Osteoblast (primary cell): ENCODE data around the gene NR1I2. TPM values are rescaled to one million over a fixed set of nuclear protein-coding genes. Genes with fewer than 3 reads are reported as not detected.

Source experiments
- DNase-seq: peaks from one replicate; pipeline ENCODE4 v3.0.0; 2011; ENCODE audit warnings: low spot score, mixed read lengths; ENCODE audit not compliant: insufficient read length; ENCODE audit errors: missing footprints
- H2AFZ ChIP-seq: 2 replicates; pipeline ENCODE4 v1.6.0; 2011; ENCODE audit warnings: mild to moderate bottlenecking, low read length
- H3K27ac ChIP-seq: 2 replicates; pipeline ENCODE4 v1.5.1; 2011; ENCODE audit warnings: mild to moderate bottlenecking, low read depth, low read length, moderate library complexity
- H3K27me3 ChIP-seq: 2 replicates; pipeline ENCODE4 v1.6.0; 2012; ENCODE audit warnings: mild to moderate bottlenecking, control low read depth, inconsistent platforms, low read length, moderate library complexity; ENCODE audit not compliant: insufficient read depth
- H3K36me3 ChIP-seq: 2 replicates; pipeline ENCODE4 v1.5.1; 2011; ENCODE audit warnings: mild to moderate bottlenecking, low read length, control low read depth, moderate library complexity; ENCODE audit not compliant: insufficient read depth
- H3K4me1 ChIP-seq: 2 replicates; pipeline ENCODE4 v1.5.1; 2011; ENCODE audit warnings: mild to moderate bottlenecking, low read length, control low read depth, moderate library complexity; ENCODE audit not compliant: insufficient read depth
- H3K4me2 ChIP-seq: 2 replicates; pipeline ENCODE4 v1.6.0; 2011; ENCODE audit warnings: mild to moderate bottlenecking, low read length; ENCODE audit not compliant: insufficient read depth
- H3K4me3 ChIP-seq: fragments of 200-600 bp; sonication (generic); 3 replicates; pipeline ENCODE4 v1.5.1; 2012; ENCODE audit warnings: mild to moderate bottlenecking, low read length, inconsistent platforms; ENCODE audit not compliant: insufficient read depth
- H3K79me2 ChIP-seq: 2 replicates; pipeline ENCODE4 v1.6.0; 2012; ENCODE audit warnings: mild to moderate bottlenecking, low read length, control low read depth, inconsistent platforms; ENCODE audit not compliant: insufficient read depth
- H3K9me3 ChIP-seq: 2 replicates; pipeline ENCODE4 v1.5.1; 2011; ENCODE audit warnings: low read depth, low read length, control low read depth
- H4K20me1 ChIP-seq: 2 replicates; pipeline ENCODE4 v1.6.0; 2012; ENCODE audit warnings: mild to moderate bottlenecking, low read length, control low read depth; ENCODE audit not compliant: insufficient read depth
- total RNA-seq: library from RNA; depleted of rRNA; stranded (reverse); fragments of >200 nt; gene quantifications from 2 replicates; pipeline ENCODE4 v1.2.3, GENCODE V29; 2012
- TF ChIP-seq, protein P1 (sequence below): IDR thresholded peaks from 2 replicates; pipeline ENCODE4 v1.5.1; 2011; ENCODE audit warnings: mild to moderate bottlenecking, low read depth, low read length, moderate library complexity; ENCODE audit errors: extremely low read depth

The NR1I2 gene
- total RNA-seq, result 0.36 TPM in 1 of 2 replicates, not detected in the other

DNA sequence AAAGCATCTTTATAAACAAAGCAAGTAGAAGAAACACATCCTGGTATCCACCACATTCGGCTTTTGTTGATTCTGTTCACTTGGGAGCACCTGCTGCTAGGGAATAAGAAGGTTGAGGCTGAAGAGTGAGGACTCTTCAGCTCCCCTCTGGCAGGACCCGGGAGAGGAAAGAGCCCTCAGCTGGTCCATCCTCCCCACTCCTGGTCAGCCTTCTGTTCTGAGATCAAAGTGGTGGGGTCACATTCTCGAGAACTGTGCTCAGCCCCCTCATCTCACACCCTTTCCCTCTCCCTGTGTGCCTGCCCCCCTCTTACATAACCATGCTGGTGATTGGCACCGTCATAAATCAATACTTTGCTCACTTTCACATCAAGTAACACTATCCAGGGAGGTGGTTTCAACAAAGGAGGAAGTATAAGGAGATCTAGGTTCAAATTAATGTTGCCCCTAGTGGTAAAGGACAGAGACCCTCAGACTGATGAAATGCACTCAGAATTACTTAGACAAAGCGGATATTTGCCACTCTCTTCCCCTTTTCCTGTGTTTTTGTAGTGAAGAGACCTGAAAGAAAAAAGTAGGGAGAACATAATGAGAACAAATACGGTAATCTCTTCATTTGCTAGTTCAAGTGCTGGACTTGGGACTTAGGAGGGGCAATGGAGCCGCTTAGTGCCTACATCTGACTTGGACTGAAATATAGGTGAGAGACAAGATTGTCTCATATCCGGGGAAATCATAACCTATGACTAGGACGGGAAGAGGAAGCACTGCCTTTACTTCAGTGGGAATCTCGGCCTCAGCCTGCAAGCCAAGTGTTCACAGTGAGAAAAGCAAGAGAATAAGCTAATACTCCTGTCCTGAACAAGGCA is at the start of gene NR1I2:
Gene NR1I2 (plus strand): TSS at position 772 of the 869 bp plus-strand sequence.
- TF ChIP-seq, protein P1, sequence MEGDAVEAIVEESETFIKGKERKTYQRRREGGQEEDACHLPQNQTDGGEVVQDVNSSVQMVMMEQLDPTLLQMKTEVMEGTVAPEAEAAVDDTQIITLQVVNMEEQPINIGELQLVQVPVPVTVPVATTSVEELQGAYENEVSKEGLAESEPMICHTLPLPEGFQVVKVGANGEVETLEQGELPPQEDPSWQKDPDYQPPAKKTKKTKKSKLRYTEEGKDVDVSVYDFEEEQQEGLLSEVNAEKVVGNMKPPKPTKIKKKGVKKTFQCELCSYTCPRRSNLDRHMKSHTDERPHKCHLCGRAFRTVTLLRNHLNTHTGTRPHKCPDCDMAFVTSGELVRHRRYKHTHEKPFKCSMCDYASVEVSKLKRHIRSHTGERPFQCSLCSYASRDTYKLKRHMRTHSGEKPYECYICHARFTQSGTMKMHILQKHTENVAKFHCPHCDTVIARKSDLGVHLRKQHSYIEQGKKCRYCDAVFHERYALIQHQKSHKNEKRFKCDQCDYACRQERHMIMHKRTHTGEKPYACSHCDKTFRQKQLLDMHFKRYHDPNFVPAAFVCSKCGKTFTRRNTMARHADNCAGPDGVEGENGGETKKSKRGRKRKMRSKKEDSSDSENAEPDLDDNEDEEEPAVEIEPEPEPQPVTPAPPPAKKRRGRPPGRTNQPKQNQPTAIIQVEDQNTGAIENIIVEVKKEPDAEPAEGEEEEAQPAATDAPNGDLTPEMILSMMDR, result no peak
- no peaks in the 10 kb centered on the region for H3K79me2 ChIP-seq
- H3K9me3 ChIP-seq, result peaks cover under 1% of the 10 kb centered on the region
- no peak within 1 kb of the TSS for H3K27ac ChIP-seq
- DNase-seq, result no peak
- no peak within 1 kb of the TSS for H3K4me2 ChIP-seq
- H3K36me3 ChIP-seq, result no peaks in the 10 kb centered on the region
- H3K4me1 ChIP-seq, result no peaks in the 10 kb centered on the region
- no peaks in the 10 kb centered on the region for H3K27me3 ChIP-seq
- H3K4me3 ChIP-seq, result no peak within 1 kb of the TSS
- H4K20me1 ChIP-seq, result no peaks in the 10 kb centered on the region
- no peak within 1 kb of the TSS for H2AFZ ChIP-seq

DNA sequence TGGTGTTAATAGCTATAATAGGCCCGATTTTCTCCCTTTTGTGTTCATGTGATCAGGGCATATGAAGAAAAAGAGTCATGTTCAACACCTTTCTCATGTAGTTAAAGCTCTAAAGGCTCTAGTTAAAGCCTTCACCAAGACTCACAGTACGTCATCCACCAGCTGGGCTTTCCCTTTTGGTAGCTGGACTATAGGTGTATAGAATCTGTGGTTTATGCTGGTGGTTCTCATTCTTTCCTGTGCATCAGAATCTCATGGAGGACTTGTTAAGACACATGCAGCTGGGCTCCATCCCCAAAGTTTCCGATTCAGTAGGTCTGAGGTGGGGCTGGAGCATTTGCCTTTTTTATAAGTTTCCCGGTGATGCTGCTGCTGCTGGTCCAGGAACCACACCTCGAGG is 48.1 kb upstream of the NR1I2 start:
- Histone ChIP-seq H3K4me1 (peaks cover 8% of the 10 kb centered on the region), H4K20me1 (no peaks in the 10 kb centered on the region), H3K27me3 (no peaks in the 10 kb centered on the region), H3K36me3 (no peaks in the 10 kb centered on the region), H3K4me2 (no peak overlapping the region), H3K9me3 (no peaks in the 10 kb centered on the region), H3K79me2 (no peaks in the 10 kb centered on the region), H3K27ac (no peak overlapping the region), H3K4me3 (no peak overlapping the region), H2AFZ (no peak overlapping the region)
- DNase-seq, result no peak
- TF ChIP-seq, protein P1, result no peak

DNA sequence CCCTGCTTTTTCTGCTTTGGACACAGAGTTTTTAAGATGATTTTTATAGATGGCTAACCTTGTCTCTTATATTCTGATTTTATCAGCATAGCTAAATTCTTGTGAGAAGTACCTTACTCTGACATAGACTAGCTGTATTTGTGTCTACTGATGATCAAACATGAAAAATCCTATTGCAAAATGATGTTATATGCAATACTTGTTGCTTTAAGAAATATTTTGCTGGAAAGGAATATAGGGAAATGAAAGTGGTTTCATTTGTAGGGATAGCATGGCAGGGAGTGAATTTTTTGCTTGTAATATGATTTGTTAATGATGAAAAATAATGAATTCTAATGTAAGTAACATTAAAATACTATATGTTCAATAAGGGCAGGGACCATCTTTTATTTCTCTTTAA is 43.2 kb upstream of the NR1I2 start:
- no peak for DNase-seq
- no peaks in the 10 kb centered on the region for H3K79me2 ChIP-seq
- H4K20me1 ChIP-seq, result no peaks in the 10 kb centered on the region
- H3K27ac ChIP-seq, result no peak overlapping the region
- no peaks in the 10 kb centered on the region for H3K27me3 ChIP-seq
- no peak overlapping the region for H3K4me2 ChIP-seq
- TF ChIP-seq, protein P1, result no peak
- H3K4me3 ChIP-seq, result no peak overlapping the region
- peaks cover 8% of the 10 kb centered on the region for H3K4me1 ChIP-seq
- H3K36me3 ChIP-seq, result no peaks in the 10 kb centered on the region
- no peaks in the 10 kb centered on the region for H3K9me3 ChIP-seq
- no peak overlapping the region for H2AFZ ChIP-seq
